Adipocyte (in vitro differentiated cells): ENCODE results near the gene DCLK1.
"Not testable (repeated sequence)": the region's sequence is repeated elsewhere in the genome, so short reads cannot be mapped to it uniquely, and the experiment has no call there.

Source experiments
- DNase-seq: peaks from one replicate; pipeline ENCODE4 v3.0.0-alpha.2; 2015; ENCODE audit warnings: low read depth
- H3K27me3 ChIP-seq: replicated peaks from 2 replicates; pipeline ENCODE4 v1.7.0; 2013; ENCODE audit warnings: mild to moderate bottlenecking, low read length, moderate library complexity; ENCODE audit not compliant: control insufficient read depth, insufficient read depth
- H3K36me3 ChIP-seq: 2 replicates; pipeline ENCODE4 v1.7.0; 2013; ENCODE audit warnings: low read length, mild to moderate bottlenecking, moderate library complexity; ENCODE audit not compliant: control insufficient read depth, insufficient read depth, severe bottlenecking
- H3K4me1 ChIP-seq: 2 replicates; pipeline ENCODE4 v1.7.0; 2013; ENCODE audit warnings: mild to moderate bottlenecking, low read length, moderate library complexity; ENCODE audit not compliant: control insufficient read depth, insufficient read depth
- H3K4me3 ChIP-seq: 2 replicates; pipeline ENCODE4 v1.7.0; 2013; ENCODE audit warnings: mild to moderate bottlenecking, low read length, moderate library complexity
- H3K9ac ChIP-seq: 2 replicates; pipeline ENCODE4 v1.7.0; 2013; ENCODE audit warnings: mild to moderate bottlenecking, low read length, moderate library complexity
- H3K9me3 ChIP-seq: 2 replicates; pipeline ENCODE4 v1.7.0; 2013; ENCODE audit warnings: mild to moderate bottlenecking, low read length, moderate library complexity; ENCODE audit not compliant: control insufficient read depth

The DCLK1 gene

DNA sequence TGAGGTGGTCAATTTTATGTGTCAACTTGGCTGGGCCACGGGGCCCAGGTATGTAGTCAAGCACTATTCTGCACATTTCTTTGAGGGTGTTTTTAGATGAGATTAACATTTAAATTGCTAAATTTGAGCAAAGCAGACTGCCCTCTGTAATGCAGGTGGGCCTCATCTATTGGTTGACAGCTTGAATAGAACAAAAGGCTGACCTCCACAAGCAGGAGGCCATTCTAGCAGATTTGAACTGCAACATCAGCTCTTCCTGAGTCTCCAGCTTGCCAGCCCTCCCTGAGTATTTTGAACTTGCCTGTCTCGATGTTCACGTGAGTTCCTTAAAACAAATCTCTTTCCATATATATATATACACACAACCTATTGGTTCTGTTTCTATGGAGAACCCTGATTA lies 134.8 kb downstream of the DCLK1 start:
- Histone ChIP-seq H3K4me1 (peaks cover 42% of the 10 kb centered on the region), H3K36me3 (no peaks in the 10 kb centered on the region), H3K9me3 (no peaks in the 10 kb centered on the region), H3K4me3 (no peak overlapping the region), H3K27me3 (no peaks in the 10 kb centered on the region), H3K9ac (no peak overlapping the region)
- DNase-seq, result no peak

DNA sequence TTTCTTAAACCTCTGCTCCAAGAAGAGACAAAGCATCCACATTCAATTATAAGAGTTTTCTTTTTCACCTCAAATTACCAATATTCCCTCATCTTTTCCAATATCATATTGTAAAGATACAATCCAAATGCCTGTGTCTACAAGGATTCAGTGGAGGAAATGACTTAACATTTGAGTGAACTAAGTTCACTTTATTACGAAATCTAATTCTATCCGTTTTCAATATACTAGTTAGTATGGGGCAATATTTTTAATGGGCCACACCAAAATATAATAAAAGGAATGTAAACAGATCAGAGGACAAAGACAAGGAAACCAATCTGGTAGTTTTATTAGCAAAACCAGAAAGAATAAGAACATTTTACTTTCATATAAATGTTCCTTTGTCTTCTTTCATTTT lies 136.0 kb downstream of the DCLK1 start:
- Histone ChIP-seq H3K27me3 (no peaks in the 10 kb centered on the region), H3K36me3 (no peaks in the 10 kb centered on the region), H3K4me3 (peak overlapping the region; percentile 28), H3K4me1 (peaks cover 42% of the 10 kb centered on the region), H3K9ac (no peak overlapping the region), H3K9me3 (no peaks in the 10 kb centered on the region)
- peak; percentile 76 for DNase-seq

GRCh38 chr13:35994131-35994966 lies 136.8 kb downstream of the DCLK1 start:
- H3K9me3 ChIP-seq, result no peaks in the 10 kb centered on the region
- DNase-seq, result peak; percentile 96
- no peaks in the 10 kb centered on the region for H3K36me3 ChIP-seq
- peak overlapping the region; percentile 61 for H3K9ac ChIP-seq
- no peaks in the 10 kb centered on the region for H3K27me3 ChIP-seq
- peak overlapping the region; percentile 28 for H3K4me3 ChIP-seq
- H3K4me1 ChIP-seq, result peaks cover 42% of the 10 kb centered on the region

GRCh38 chr13:35993686-35994085 lies 137.5 kb downstream of the DCLK1 start:
- H3K36me3 ChIP-seq, result no peaks in the 10 kb centered on the region
- H3K9me3 ChIP-seq, result no peaks in the 10 kb centered on the region
- peaks cover 46% of the 10 kb centered on the region for H3K4me1 ChIP-seq
- no peaks in the 10 kb centered on the region for H3K27me3 ChIP-seq
- H3K9ac ChIP-seq, result peak overlapping the region; percentile 61
- peak overlapping the region; percentile 22 for H3K4me3 ChIP-seq
- no peak for DNase-seq

- Histone ChIP-seq H3K4me3 (no peak overlapping the region), H3K36me3 (no peaks in the 10 kb centered on the region), H3K27me3 (no peaks in the 10 kb centered on the region), H3K9ac (no peak overlapping the region), H3K9me3 (no peaks in the 10 kb centered on the region), H3K4me1 (peaks cover 53% of the 10 kb centered on the region)
- DNase-seq, result peak; percentile 21
Measured at GRCh38 chr13:35992964-35993363, 138.2 kb downstream of the DCLK1 start.

DNA sequence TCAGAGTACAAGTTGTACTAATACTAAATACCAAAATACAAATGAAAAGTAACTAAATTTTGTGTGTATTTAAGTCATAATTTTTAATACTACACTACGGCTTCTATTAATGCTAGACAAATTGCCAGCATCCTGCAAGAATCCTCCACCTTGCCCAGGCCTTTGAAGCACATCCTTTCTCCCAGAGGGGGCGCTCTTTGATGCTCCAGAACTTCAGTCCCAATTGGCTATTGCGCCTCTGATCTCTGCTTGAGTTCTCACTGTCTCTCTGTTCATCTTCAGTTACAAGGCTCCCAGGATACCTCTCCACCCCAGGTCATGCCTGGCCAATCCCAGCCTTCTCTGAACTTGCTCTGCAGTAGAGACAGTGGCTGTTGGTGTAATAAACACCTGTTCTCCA lies 141.0 kb downstream of the DCLK1 start:
- Histone ChIP-seq H3K9me3 (no peaks in the 10 kb centered on the region), H3K4me3 (no peak overlapping the region), H3K9ac (no peak overlapping the region), H3K4me1 (peaks cover 45% of the 10 kb centered on the region), H3K27me3 (no peaks in the 10 kb centered on the region), H3K36me3 (no peaks in the 10 kb centered on the region)
- no peak for DNase-seq

GRCh38 chr13:35988648-35989081 lies 142.5 kb downstream of the DCLK1 start:
- Histone ChIP-seq H3K9me3 (no peaks in the 10 kb centered on the region), H3K27me3 (no peaks in the 10 kb centered on the region), H3K9ac (no peak overlapping the region), H3K36me3 (no peaks in the 10 kb centered on the region), H3K4me3 (no peak overlapping the region), H3K4me1 (peaks cover 30% of the 10 kb centered on the region)
- DNase-seq, result peak; percentile 30

- no peak for DNase-seq
- no peak overlapping the region for H3K4me3 ChIP-seq
- no peak overlapping the region for H3K9ac ChIP-seq
- H3K27me3 ChIP-seq, result no peaks in the 10 kb centered on the region
- H3K9me3 ChIP-seq, result no peaks in the 10 kb centered on the region
- H3K4me1 ChIP-seq, result peaks cover 22% of the 10 kb centered on the region
- no peaks in the 10 kb centered on the region for H3K36me3 ChIP-seq
Measured at GRCh38 chr13:35987572-35988513, 143.3 kb downstream of the DCLK1 start.

GRCh38 chr13:35984776-35985453 lies 146.3 kb downstream of the DCLK1 start:
- no peak for DNase-seq

GRCh38 chr13:35984287-35984686 lies 146.9 kb downstream of the DCLK1 start:
- no peak overlapping the region for H3K9ac ChIP-seq
- DNase-seq, result no peak
- H3K4me1 ChIP-seq, result peaks cover 20% of the 10 kb centered on the region
- no peak overlapping the region for H3K4me3 ChIP-seq
- H3K27me3 ChIP-seq, result no peaks in the 10 kb centered on the region
- no peaks in the 10 kb centered on the region for H3K36me3 ChIP-seq
- no peaks in the 10 kb centered on the region for H3K9me3 ChIP-seq

More at GRCh38 chr13:35984776-35985453, 146.3 kb downstream of the DCLK1 start:
- Histone ChIP-seq H3K4me3 (no peak overlapping the region), H3K27me3 (no peaks in the 10 kb centered on the region), H3K9me3 (no peaks in the 10 kb centered on the region), H3K9ac (no peak overlapping the region), H3K4me1 (peaks cover 19% of the 10 kb centered on the region), H3K36me3 (no peaks in the 10 kb centered on the region)

- H3K9me3 ChIP-seq, H3K27me3 ChIP-seq, DNase-seq, H3K4me3 ChIP-seq, H3K9ac ChIP-seq, H3K36me3 ChIP-seq: not testable (repeated sequence)
- H3K4me1 ChIP-seq, result peaks cover 23% of the 10 kb centered on the region
Measured at GRCh38 chr13:35983703-35984102, 147.5 kb downstream of the DCLK1 start.
